Measurements from ENCODE around the gene RRBP1.

GRCh38 chr20:17690144-17690543 is 8.1 kb upstream of the RRBP1 start:
- TF ChIP-seq, protein P1, sequence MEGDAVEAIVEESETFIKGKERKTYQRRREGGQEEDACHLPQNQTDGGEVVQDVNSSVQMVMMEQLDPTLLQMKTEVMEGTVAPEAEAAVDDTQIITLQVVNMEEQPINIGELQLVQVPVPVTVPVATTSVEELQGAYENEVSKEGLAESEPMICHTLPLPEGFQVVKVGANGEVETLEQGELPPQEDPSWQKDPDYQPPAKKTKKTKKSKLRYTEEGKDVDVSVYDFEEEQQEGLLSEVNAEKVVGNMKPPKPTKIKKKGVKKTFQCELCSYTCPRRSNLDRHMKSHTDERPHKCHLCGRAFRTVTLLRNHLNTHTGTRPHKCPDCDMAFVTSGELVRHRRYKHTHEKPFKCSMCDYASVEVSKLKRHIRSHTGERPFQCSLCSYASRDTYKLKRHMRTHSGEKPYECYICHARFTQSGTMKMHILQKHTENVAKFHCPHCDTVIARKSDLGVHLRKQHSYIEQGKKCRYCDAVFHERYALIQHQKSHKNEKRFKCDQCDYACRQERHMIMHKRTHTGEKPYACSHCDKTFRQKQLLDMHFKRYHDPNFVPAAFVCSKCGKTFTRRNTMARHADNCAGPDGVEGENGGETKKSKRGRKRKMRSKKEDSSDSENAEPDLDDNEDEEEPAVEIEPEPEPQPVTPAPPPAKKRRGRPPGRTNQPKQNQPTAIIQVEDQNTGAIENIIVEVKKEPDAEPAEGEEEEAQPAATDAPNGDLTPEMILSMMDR (IDR thresholded peaks at IDR 0.05; ENCODE audit: low read depth, low read length), result no peak
- no peak for TF ChIP-seq EZH2phosphoT487 (IDR thresholded peaks at IDR 0.05; ENCODE audit: low read depth)

All from OCI-LY3 (cell line).